ENCODE data around the gene ADRA2C.

DNA sequence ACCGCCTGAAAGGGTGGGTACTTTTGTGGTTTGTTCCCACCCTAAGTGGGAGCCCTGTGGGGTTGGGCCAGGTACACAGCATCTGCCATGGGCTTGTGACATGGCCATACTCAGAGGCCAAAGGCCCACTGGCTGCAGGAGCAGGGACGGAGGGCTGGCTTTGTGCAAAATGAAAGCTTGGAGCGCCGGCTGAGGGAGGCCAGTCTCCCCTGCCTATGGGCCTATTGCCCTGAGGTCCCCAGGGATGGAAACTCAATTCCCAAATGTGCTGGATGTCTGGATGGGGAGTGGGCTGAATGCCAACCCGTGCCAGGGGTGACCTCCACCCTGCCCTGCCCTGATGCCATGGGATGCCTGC lies 10.8 kb downstream of the ADRA2C start:
- TF ChIP-seq, protein P1, sequence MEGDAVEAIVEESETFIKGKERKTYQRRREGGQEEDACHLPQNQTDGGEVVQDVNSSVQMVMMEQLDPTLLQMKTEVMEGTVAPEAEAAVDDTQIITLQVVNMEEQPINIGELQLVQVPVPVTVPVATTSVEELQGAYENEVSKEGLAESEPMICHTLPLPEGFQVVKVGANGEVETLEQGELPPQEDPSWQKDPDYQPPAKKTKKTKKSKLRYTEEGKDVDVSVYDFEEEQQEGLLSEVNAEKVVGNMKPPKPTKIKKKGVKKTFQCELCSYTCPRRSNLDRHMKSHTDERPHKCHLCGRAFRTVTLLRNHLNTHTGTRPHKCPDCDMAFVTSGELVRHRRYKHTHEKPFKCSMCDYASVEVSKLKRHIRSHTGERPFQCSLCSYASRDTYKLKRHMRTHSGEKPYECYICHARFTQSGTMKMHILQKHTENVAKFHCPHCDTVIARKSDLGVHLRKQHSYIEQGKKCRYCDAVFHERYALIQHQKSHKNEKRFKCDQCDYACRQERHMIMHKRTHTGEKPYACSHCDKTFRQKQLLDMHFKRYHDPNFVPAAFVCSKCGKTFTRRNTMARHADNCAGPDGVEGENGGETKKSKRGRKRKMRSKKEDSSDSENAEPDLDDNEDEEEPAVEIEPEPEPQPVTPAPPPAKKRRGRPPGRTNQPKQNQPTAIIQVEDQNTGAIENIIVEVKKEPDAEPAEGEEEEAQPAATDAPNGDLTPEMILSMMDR (IDR thresholded peaks at IDR 0.05; ENCODE audit: poor library complexity) = no peak
- TF ChIP-seq EZH2 (IDR thresholded peaks at IDR 0.05; ENCODE audit: borderline replicate concordance) = no peak
- no peak for TF ChIP-seq EZH2phosphoT487 (IDR thresholded peaks at IDR 0.05; ENCODE audit: low read depth, severe bottlenecking, unreplicated experiment)

All from hepatocyte (in vitro differentiated cells).